ENCODE measurements around the gene KIF4B. TPM values are rescaled to one million over a fixed set of nuclear protein-coding genes. Genes with fewer than 3 reads are reported as not detected.
"Not testable (repeated sequence)": the region's sequence is repeated elsewhere in the genome, so short reads cannot be mapped to it uniquely, and the experiment has no call there.

KIF4B gene
- total RNA-seq, 2 experiments from 2014 or later, result 0.05 TPM; not detected in 1

- Mint-ChIP-seq H3K4me1 (ENCODE audit: low read depth) (no peaks in the 10 kb centered on the region), H3K4me3 (no peak overlapping the region), H3K27ac (no peak overlapping the region), H3K36me3 (ENCODE audit: low read depth) (no peaks in the 10 kb centered on the region), H3K27me3 (ENCODE audit: low read depth) (peaks cover 6% of the 10 kb centered on the region), H3K9me3 (ENCODE audit: insufficient read depth) (no peaks in the 10 kb centered on the region)
- DNase-seq, result no peak
- ChIA-PET POLR2A (no interaction called here), CTCF (no interaction called here)
- ATAC-seq, result no peak
These were observed 2.7 kb upstream of the KIF4B start for GRCh38 chr5:155010881-155011280.

- Mint-ChIP-seq H3K27ac (no peak overlapping the region), H3K4me1 (ENCODE audit: low read depth) (no peaks in the 10 kb centered on the region), H3K36me3 (ENCODE audit: low read depth) (no peaks in the 10 kb centered on the region), H3K27me3 (ENCODE audit: low read depth) (peaks cover 6% of the 10 kb centered on the region), H3K9me3 (ENCODE audit: insufficient read depth) (no peaks in the 10 kb centered on the region), H3K4me3 (no peak overlapping the region)
- ChIA-PET CTCF (interaction anchor here (1.3 kb wide), 1 partner anchor 11 kb away, joined by 3 read pairs; no protein-coding TSS in a partner anchor), POLR2A (no interaction called here)
- DNase-seq, result no peak
- no peak for ATAC-seq
These were observed 1.7 kb downstream of the KIF4B start for GRCh38 chr5:155015239-155015638.

GRCh38 chr5:155017610-155018009, 4.1 kb downstream of the KIF4B start:
- ATAC-seq (no peak), DNase-seq (no peak)
- no peaks in the 10 kb centered on the region for H3K4me1 Mint-ChIP-seq (ENCODE audit: low read depth)
- H3K4me3 Mint-ChIP-seq, result no peak overlapping the region
- no peak overlapping the region for H3K27ac Mint-ChIP-seq
- ChIA-PET POLR2A (no interaction called here), CTCF (no interaction called here)
- H3K9me3 Mint-ChIP-seq (ENCODE audit: insufficient read depth), result no peaks in the 10 kb centered on the region
- no peaks in the 10 kb centered on the region for H3K36me3 Mint-ChIP-seq (ENCODE audit: low read depth)
- H3K27me3 Mint-ChIP-seq (ENCODE audit: low read depth), result peaks cover 1% of the 10 kb centered on the region

- no peaks in the 10 kb centered on the region for H3K4me1 Mint-ChIP-seq (ENCODE audit: low read depth)
- no peaks in the 10 kb centered on the region for H3K9me3 Mint-ChIP-seq (ENCODE audit: insufficient read depth)
- ATAC-seq, result no peak
- CTCF ChIA-PET, result no interaction called here
- H3K27ac Mint-ChIP-seq, result no peak overlapping the region
- POLR2A ChIA-PET, result no interaction called here
- H3K27me3 Mint-ChIP-seq (ENCODE audit: low read depth), result peaks cover 2% of the 10 kb centered on the region
- H3K4me3 Mint-ChIP-seq, result no peak overlapping the region
- H3K36me3 Mint-ChIP-seq (ENCODE audit: low read depth), result no peaks in the 10 kb centered on the region
- DNase-seq, result no peak
These were observed 6.2 kb downstream of the KIF4B start for GRCh38 chr5:155019601-155020226.

- Mint-ChIP-seq H3K4me1 (ENCODE audit: low read depth) (no peaks in the 10 kb centered on the region), H3K36me3 (ENCODE audit: low read depth) (no peaks in the 10 kb centered on the region), H3K27ac (no peak overlapping the region), H3K9me3 (ENCODE audit: insufficient read depth) (no peaks in the 10 kb centered on the region), H3K27me3 (ENCODE audit: low read depth) (peaks cover 7% of the 10 kb centered on the region), H3K4me3 (no peak overlapping the region)
- ATAC-seq, result no peak
- ChIA-PET POLR2A (no interaction called here), CTCF (no interaction called here)
- no peak for DNase-seq
These were observed 8.3 kb downstream of the KIF4B start for GRCh38 chr5:155021842-155022241.

GRCh38 chr5:155023320-155023719, 9.8 kb downstream of the KIF4B start:
- CTCF ChIA-PET, result no interaction called here
- peaks cover 1% of the 10 kb centered on the region for H3K9me3 Mint-ChIP-seq (ENCODE audit: insufficient read depth)
- H3K4me3 Mint-ChIP-seq, result no peak overlapping the region
- no peaks in the 10 kb centered on the region for H3K4me1 Mint-ChIP-seq (ENCODE audit: low read depth)
- no peaks in the 10 kb centered on the region for H3K36me3 Mint-ChIP-seq (ENCODE audit: low read depth)
- H3K27me3 Mint-ChIP-seq (ENCODE audit: low read depth), result peaks cover 7% of the 10 kb centered on the region
- no peak for DNase-seq
- no peak for ATAC-seq
- H3K27ac Mint-ChIP-seq, result no peak overlapping the region
- POLR2A ChIA-PET, result no interaction called here

- H3K4me1 Mint-ChIP-seq (ENCODE audit: low read depth), result no peaks in the 10 kb centered on the region
- no peak overlapping the region for H3K4me3 Mint-ChIP-seq
- CTCF ChIA-PET, result no interaction called here
- peaks cover 3% of the 10 kb centered on the region for H3K9me3 Mint-ChIP-seq (ENCODE audit: insufficient read depth)
- no peak overlapping the region for H3K27ac Mint-ChIP-seq
- DNase-seq (no peak), ATAC-seq (no peak)
- H3K27me3 Mint-ChIP-seq (ENCODE audit: low read depth), result peaks cover 7% of the 10 kb centered on the region
- POLR2A ChIA-PET, result no interaction called here
- H3K36me3 Mint-ChIP-seq (ENCODE audit: low read depth), result no peaks in the 10 kb centered on the region
These were observed 10.5 kb downstream of the KIF4B start for GRCh38 chr5:155024015-155024414.

- no peak overlapping the region for H3K4me3 Mint-ChIP-seq
- ATAC-seq (no peak), DNase-seq (no peak)
- no peak overlapping the region for H3K27ac Mint-ChIP-seq
- ChIA-PET CTCF (no interaction called here), POLR2A (no interaction called here)
- H3K36me3 Mint-ChIP-seq (ENCODE audit: low read depth), result no peaks in the 10 kb centered on the region
- H3K27me3 Mint-ChIP-seq (ENCODE audit: low read depth), result peaks cover 7% of the 10 kb centered on the region
- no peaks in the 10 kb centered on the region for H3K4me1 Mint-ChIP-seq (ENCODE audit: low read depth)
- peaks cover 3% of the 10 kb centered on the region for H3K9me3 Mint-ChIP-seq (ENCODE audit: insufficient read depth)
These were observed 12.3 kb downstream of the KIF4B start for GRCh38 chr5:155025895-155026294.

- Mint-ChIP-seq H3K4me3 (no peak overlapping the region), H3K9me3 (ENCODE audit: insufficient read depth) (peaks cover 3% of the 10 kb centered on the region), H3K36me3 (ENCODE audit: low read depth) (no peaks in the 10 kb centered on the region), H3K27ac (no peak overlapping the region), H3K4me1 (ENCODE audit: low read depth) (no peaks in the 10 kb centered on the region), H3K27me3 (ENCODE audit: low read depth) (peaks cover 5% of the 10 kb centered on the region)
- DNase-seq (no peak), ATAC-seq (no peak)
- ChIA-PET POLR2A (no interaction called here), CTCF (interaction anchor here (0.8 kb wide), 1 partner anchor 56 kb away, joined by 3 read pairs; no protein-coding TSS in a partner anchor)
These were observed 14.6 kb downstream of the KIF4B start for GRCh38 chr5:155027993-155028629.

- DNase-seq (no peak), ATAC-seq (no peak)
- Mint-ChIP-seq H3K36me3 (ENCODE audit: low read depth) (no peaks in the 10 kb centered on the region), H3K9me3 (ENCODE audit: insufficient read depth) (peaks cover 3% of the 10 kb centered on the region), H3K27ac (no peak overlapping the region), H3K4me3 (no peak overlapping the region), H3K4me1 (ENCODE audit: low read depth) (no peaks in the 10 kb centered on the region), H3K27me3 (ENCODE audit: low read depth) (peaks cover 5% of the 10 kb centered on the region)
- POLR2A ChIA-PET, result no interaction called here
- CTCF ChIA-PET, result interaction anchor here (1.0 kb wide), 1 partner anchor 54 kb away, joined by 3 read pairs; no protein-coding TSS in a partner anchor
These were observed 15.7 kb downstream of the KIF4B start for GRCh38 chr5:155029240-155029639.

GRCh38 chr5:155034145-155034744, 20.7 kb downstream of the KIF4B start:
- H3K27me3 Mint-ChIP-seq (ENCODE audit: low read depth); CTCF ChIA-PET; H3K4me3 Mint-ChIP-seq; DNase-seq; H3K36me3 Mint-ChIP-seq (ENCODE audit: low read depth); ATAC-seq; H3K4me1 Mint-ChIP-seq (ENCODE audit: low read depth); POLR2A ChIA-PET; H3K9me3 Mint-ChIP-seq (ENCODE audit: insufficient read depth); H3K27ac Mint-ChIP-seq: not testable (repeated sequence)

- CTCF ChIA-PET; H3K4me1 Mint-ChIP-seq (ENCODE audit: low read depth); H3K9me3 Mint-ChIP-seq (ENCODE audit: insufficient read depth); DNase-seq; H3K27me3 Mint-ChIP-seq (ENCODE audit: low read depth); H3K27ac Mint-ChIP-seq; POLR2A ChIA-PET; H3K36me3 Mint-ChIP-seq (ENCODE audit: low read depth); ATAC-seq; H3K4me3 Mint-ChIP-seq: not testable (repeated sequence)
These were observed 21.5 kb downstream of the KIF4B start for GRCh38 chr5:155035087-155035486.

Measured in activated CD8-positive, alpha-beta T cell treated with anti-CD3 and anti-CD28 coated beads, Interleukin-2, amount 10 ng/mL, durations not matched to agents 7 days and 5 days (primary cell).